Measurements from ENCODE around the gene CRACR2A.

DNA sequence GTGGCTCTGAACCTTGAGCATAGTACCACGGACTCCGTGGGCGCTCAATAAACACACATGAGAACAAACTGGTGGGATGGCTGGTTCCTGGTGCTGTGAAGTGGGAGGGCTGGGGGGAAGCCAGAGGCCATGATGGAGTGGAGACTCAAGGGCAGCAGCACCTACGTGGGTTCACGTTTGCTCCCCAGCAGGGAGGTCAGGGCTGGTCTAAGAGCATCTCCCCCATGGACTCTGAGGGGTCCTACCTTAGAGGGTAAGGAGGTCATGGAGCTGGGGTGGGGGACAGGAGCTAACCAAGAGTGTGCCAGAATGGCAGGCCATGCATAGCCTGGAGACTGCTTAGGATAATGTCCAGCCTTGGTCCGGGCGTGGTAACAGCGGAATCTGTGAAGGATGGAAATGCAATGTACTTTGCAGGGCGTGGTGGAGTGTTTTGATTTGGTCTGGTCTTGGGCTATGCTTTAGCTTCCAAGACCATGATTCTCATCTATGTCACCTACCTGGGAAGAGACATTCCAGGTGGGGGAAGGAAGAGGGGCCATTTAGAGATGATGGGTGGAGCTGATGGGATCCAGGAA lies 158.9 kb downstream of the CRACR2A start:
- TF ChIP-seq, protein P1, sequence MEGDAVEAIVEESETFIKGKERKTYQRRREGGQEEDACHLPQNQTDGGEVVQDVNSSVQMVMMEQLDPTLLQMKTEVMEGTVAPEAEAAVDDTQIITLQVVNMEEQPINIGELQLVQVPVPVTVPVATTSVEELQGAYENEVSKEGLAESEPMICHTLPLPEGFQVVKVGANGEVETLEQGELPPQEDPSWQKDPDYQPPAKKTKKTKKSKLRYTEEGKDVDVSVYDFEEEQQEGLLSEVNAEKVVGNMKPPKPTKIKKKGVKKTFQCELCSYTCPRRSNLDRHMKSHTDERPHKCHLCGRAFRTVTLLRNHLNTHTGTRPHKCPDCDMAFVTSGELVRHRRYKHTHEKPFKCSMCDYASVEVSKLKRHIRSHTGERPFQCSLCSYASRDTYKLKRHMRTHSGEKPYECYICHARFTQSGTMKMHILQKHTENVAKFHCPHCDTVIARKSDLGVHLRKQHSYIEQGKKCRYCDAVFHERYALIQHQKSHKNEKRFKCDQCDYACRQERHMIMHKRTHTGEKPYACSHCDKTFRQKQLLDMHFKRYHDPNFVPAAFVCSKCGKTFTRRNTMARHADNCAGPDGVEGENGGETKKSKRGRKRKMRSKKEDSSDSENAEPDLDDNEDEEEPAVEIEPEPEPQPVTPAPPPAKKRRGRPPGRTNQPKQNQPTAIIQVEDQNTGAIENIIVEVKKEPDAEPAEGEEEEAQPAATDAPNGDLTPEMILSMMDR (IDR thresholded peaks at IDR 0.05), result no peak
- TF ChIP-seq EP300 (IDR thresholded peaks at IDR 0.05), result no peak

All from upper lobe of left lung (tissue), 4 donors.